ENCODE results near the gene KLHL15.

GRCh38 chrX:24025741-24026403 lies 1.1 kb downstream of the KLHL15 start:
- no peak for TF ChIP-seq CTCF (IDR thresholded peaks at IDR 0.05; ENCODE audit: borderline replicate concordance, extremely low read depth, low read length, poor library complexity, severe bottlenecking)
- TF ChIP-seq EZH2 (IDR thresholded peaks at IDR 0.05; ENCODE audit: borderline replicate concordance, low read depth, low read length, severe bottlenecking), result no peak

Measured in DND-41 (cell line).